Measurements from ENCODE around the gene ABHD12.

Gene ABHD12

DNA sequence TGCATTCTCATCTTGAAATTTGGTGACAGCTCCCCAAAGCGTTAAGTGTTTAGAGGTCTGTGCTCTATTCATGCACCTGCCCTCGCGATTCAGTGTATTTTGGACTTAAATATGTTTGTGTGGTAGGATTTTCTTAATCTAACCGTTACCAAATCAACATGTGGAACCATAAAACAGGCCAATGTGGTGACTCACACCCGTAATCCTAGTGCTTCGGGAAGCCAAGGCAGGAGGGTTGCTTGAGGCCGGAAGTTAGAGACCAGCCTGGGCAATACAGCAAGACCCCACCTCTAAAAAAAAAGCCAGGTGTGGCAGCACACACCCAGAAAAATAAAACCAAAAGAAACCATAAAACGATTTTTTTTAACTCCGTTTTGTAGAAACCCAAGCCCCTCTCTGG is 111.2 kb downstream of the ABHD12 start:
- no peak overlapping the region for H2AK5ac ChIP-seq (ENCODE audit: low read length)
- no peak overlapping the region for H2BK120ac ChIP-seq (ENCODE audit: low read depth, low read length)
- H3K23ac ChIP-seq (ENCODE audit: low read length), result no peak overlapping the region
- H3K4ac ChIP-seq (ENCODE audit: low read depth, low read length), result no peak overlapping the region
- no peak overlapping the region for H4K8ac ChIP-seq (ENCODE audit: low read depth, low read length)
- peaks cover 13% of the 10 kb centered on the region for H3K36me3 ChIP-seq (ENCODE audit: control insufficient read depth, insufficient read depth, low read length)
- no peak overlapping the region for H4K5ac ChIP-seq (ENCODE audit: low read length)
- DNase-seq, result no peak
- no peak overlapping the region for H3K9ac ChIP-seq (ENCODE audit: low read length)
- no peak overlapping the region for H2BK15ac ChIP-seq (replicated peaks; ENCODE audit: low read depth)
- no peak overlapping the region for H3K4me3 ChIP-seq (ENCODE audit: low read length)
- no peak overlapping the region for H2BK5ac ChIP-seq (ENCODE audit: low read length)
- no peak overlapping the region for H3K4me2 ChIP-seq (ENCODE audit: low read length)
- no CpG with 5 or more reads among the region's 9 CpGs for WGBS (ENCODE audit: extremely low coverage, insufficient coverage, low lambda C conversion rate)
- no peaks in the 10 kb centered on the region for H3K79me1 ChIP-seq (ENCODE audit: low read length)
- no peaks in the 10 kb centered on the region for H3K79me2 ChIP-seq (ENCODE audit: control insufficient read depth, insufficient read depth, low read length)
- H3K4me1 ChIP-seq (ENCODE audit: control insufficient read depth, low read depth, low read length), result no peaks in the 10 kb centered on the region
- H3K18ac ChIP-seq (ENCODE audit: low read length), result no peak overlapping the region
- no peaks in the 10 kb centered on the region for H3K27me3 ChIP-seq (ENCODE audit: insufficient read depth, low read length, poor library complexity)
- no peak overlapping the region for H3K56ac ChIP-seq (ENCODE audit: low read length)
- no peak overlapping the region for H3K27ac ChIP-seq (ENCODE audit: low read depth, low read length)

DNA sequence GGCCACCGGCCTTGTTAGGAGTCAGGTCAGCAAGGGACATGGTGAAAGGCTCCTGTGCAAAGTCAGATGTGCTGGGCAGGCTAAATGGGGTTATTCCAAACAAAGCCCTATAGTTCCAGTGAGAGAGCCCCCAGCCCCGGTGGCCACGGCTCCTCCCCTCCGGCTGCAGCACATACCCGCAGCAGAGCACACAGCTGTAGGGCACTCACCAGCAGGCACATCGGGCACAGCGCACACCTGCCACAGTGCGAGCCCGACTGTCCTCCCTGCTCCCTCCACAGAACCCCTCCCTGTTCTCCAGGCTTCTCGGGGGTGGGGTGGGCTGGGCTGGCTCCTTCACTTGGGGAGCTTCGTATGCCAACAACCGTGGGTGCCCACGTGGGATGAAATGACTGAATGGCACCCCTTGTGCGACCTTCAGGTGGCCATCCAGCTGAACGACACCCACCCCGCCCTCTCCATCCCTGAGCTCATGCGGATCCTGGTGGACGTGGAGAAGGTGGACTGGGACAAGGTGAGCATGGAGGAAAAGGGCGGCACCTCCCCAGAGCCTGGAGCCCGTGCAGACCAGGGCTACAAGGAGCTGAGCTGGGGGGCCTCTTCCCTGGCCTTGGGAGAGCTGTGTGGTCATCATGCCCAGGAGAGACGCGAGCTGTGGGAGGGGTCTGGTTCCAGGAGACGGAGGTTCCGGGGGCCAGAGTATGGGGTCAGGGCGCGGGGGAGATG is 111.8 kb downstream of the ABHD12 start:
- no peak overlapping the region for H3K9ac ChIP-seq (ENCODE audit: low read length)
- H3K79me2 ChIP-seq (ENCODE audit: control insufficient read depth, insufficient read depth, low read length), result no peaks in the 10 kb centered on the region
- H3K18ac ChIP-seq (ENCODE audit: low read length), result no peak overlapping the region
- no peak overlapping the region for H3K56ac ChIP-seq (ENCODE audit: low read length)
- H3K36me3 ChIP-seq (ENCODE audit: control insufficient read depth, insufficient read depth, low read length), result peaks cover 10% of the 10 kb centered on the region
- no peak overlapping the region for H2AK5ac ChIP-seq (ENCODE audit: low read length)
- no peak overlapping the region for H2BK5ac ChIP-seq (ENCODE audit: low read length)
- H2BK15ac ChIP-seq (replicated peaks; ENCODE audit: low read depth), result no peak overlapping the region
- no CpG with 5 or more reads among the region's 26 CpGs for WGBS (ENCODE audit: extremely low coverage, insufficient coverage, low lambda C conversion rate)
- no peak overlapping the region for H2BK120ac ChIP-seq (ENCODE audit: low read depth, low read length)
- no peak overlapping the region for H4K8ac ChIP-seq (ENCODE audit: low read depth, low read length)
- H3K27ac ChIP-seq (ENCODE audit: low read depth, low read length), result no peak overlapping the region
- DNase-seq, result no peak
- H3K4me1 ChIP-seq (ENCODE audit: control insufficient read depth, low read depth, low read length), result no peaks in the 10 kb centered on the region
- no peaks in the 10 kb centered on the region for H3K27me3 ChIP-seq (ENCODE audit: insufficient read depth, low read length, poor library complexity)
- H3K4me2 ChIP-seq (ENCODE audit: low read length), result no peak overlapping the region
- H3K4me3 ChIP-seq (ENCODE audit: low read length), result no peak overlapping the region
- no peak overlapping the region for H3K23ac ChIP-seq (ENCODE audit: low read length)
- no peak overlapping the region for H4K5ac ChIP-seq (ENCODE audit: low read length)
- no peaks in the 10 kb centered on the region for H3K79me1 ChIP-seq (ENCODE audit: low read length)
- H3K4ac ChIP-seq (ENCODE audit: low read depth, low read length), result no peak overlapping the region

DNA sequence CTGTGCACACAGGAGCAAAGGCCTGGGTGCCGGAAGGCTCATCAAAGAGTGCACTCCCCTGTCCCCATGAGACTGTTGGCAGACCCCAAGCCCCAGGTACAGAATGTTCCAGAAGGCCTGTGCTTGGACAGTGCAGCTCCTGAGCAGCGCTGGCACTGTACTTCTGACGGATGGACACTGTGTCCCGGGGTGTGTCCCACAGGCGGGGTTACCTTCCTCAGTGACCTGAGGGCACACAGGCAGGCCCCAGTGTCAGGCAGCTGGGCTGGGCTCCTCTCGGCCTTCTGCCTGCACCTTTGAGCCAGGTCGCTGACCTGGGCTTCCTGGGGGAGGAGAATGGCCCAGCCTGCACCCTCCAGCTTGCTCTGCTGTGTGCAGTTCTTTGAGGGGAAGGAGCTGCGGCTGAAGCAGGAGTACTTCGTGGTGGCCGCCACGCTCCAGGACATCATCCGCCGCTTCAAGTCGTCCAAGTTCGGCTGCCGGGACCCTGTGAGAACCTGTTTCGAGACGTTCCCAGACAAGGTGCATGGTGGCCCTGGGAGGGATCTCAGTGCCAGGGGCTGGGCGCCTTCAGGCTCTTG is 112.6 kb downstream of the ABHD12 start:
- no peak overlapping the region for H3K56ac ChIP-seq (ENCODE audit: low read length)
- no peak overlapping the region for H2BK15ac ChIP-seq (replicated peaks; ENCODE audit: low read depth)
- no peak overlapping the region for H3K4ac ChIP-seq (ENCODE audit: low read depth, low read length)
- no peak for DNase-seq
- no CpG with 5 or more reads among the region's 19 CpGs for WGBS (ENCODE audit: extremely low coverage, insufficient coverage, low lambda C conversion rate)
- H3K23ac ChIP-seq (ENCODE audit: low read length), result no peak overlapping the region
- no peak overlapping the region for H2BK120ac ChIP-seq (ENCODE audit: low read depth, low read length)
- H2BK5ac ChIP-seq (ENCODE audit: low read length), result no peak overlapping the region
- no peak overlapping the region for H3K27ac ChIP-seq (ENCODE audit: low read depth, low read length)
- no peak overlapping the region for H3K9ac ChIP-seq (ENCODE audit: low read length)
- no peak overlapping the region for H3K4me2 ChIP-seq (ENCODE audit: low read length)
- no peak overlapping the region for H3K18ac ChIP-seq (ENCODE audit: low read length)
- H3K27me3 ChIP-seq (ENCODE audit: insufficient read depth, low read length, poor library complexity), result no peaks in the 10 kb centered on the region
- H4K5ac ChIP-seq (ENCODE audit: low read length), result no peak overlapping the region
- H3K4me1 ChIP-seq (ENCODE audit: control insufficient read depth, low read depth, low read length), result no peaks in the 10 kb centered on the region
- peaks cover 8% of the 10 kb centered on the region for H3K36me3 ChIP-seq (ENCODE audit: control insufficient read depth, insufficient read depth, low read length)
- no peaks in the 10 kb centered on the region for H3K79me1 ChIP-seq (ENCODE audit: low read length)
- no peak overlapping the region for H3K4me3 ChIP-seq (ENCODE audit: low read length)
- no peaks in the 10 kb centered on the region for H3K79me2 ChIP-seq (ENCODE audit: control insufficient read depth, insufficient read depth, low read length)
- no peak overlapping the region for H4K8ac ChIP-seq (ENCODE audit: low read depth, low read length)
- H2AK5ac ChIP-seq (ENCODE audit: low read length), result no peak overlapping the region

DNA sequence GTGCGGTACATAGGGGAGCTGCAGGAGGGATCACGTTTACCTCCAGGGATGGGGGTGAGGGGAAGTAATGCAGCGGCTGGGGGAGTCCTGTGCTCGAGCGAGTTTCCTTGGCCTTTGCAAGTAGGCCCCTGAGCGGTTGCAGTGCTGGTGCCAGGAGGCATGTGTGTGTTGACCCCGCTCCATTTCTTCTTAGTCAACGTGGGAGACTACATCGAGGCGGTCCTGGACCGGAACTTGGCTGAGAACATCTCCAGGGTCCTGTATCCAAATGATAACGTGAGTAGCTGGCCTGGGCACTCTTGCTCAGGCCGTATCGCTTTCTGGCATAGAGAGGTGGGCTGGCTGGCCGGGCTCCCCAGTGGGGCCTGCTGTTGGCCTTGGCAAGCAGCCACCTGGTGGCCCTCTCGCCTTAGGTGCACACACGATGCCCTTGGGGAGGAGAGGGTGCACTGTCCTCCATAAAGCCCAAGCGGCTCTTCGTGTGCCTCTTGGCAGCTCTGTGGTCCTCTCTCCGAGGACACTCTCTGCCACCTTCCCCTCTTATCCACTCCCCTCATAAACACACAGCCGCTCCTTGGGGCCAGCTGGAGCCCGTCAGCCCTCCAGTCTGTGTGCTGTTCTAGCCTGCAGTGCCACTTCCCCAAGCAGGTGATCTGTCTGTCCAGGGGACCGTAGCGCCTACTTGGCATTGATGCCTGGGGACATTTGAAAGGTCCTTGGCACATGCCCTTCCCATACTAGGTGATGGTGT is 113.4 kb downstream of the ABHD12 start:
- no peak overlapping the region for H3K27ac ChIP-seq (ENCODE audit: low read depth, low read length)
- no peaks in the 10 kb centered on the region for H3K79me2 ChIP-seq (ENCODE audit: control insufficient read depth, insufficient read depth, low read length)
- no peak overlapping the region for H2BK15ac ChIP-seq (replicated peaks; ENCODE audit: low read depth)
- no peak for DNase-seq
- H3K18ac ChIP-seq (ENCODE audit: low read length), result no peak overlapping the region
- H3K4ac ChIP-seq (ENCODE audit: low read depth, low read length), result no peak overlapping the region
- no peaks in the 10 kb centered on the region for H3K4me1 ChIP-seq (ENCODE audit: control insufficient read depth, low read depth, low read length)
- H3K27me3 ChIP-seq (ENCODE audit: insufficient read depth, low read length, poor library complexity), result no peaks in the 10 kb centered on the region
- H3K4me3 ChIP-seq (ENCODE audit: low read length), result no peak overlapping the region
- no peak overlapping the region for H2AK5ac ChIP-seq (ENCODE audit: low read length)
- no peak overlapping the region for H3K56ac ChIP-seq (ENCODE audit: low read length)
- no peak overlapping the region for H2BK5ac ChIP-seq (ENCODE audit: low read length)
- H2BK120ac ChIP-seq (ENCODE audit: low read depth, low read length), result no peak overlapping the region
- no peak overlapping the region for H4K5ac ChIP-seq (ENCODE audit: low read length)
- no peak overlapping the region for H3K9ac ChIP-seq (ENCODE audit: low read length)
- H3K23ac ChIP-seq (ENCODE audit: low read length), result no peak overlapping the region
- no peaks in the 10 kb centered on the region for H3K79me1 ChIP-seq (ENCODE audit: low read length)
- no peak overlapping the region for H3K4me2 ChIP-seq (ENCODE audit: low read length)
- WGBS (ENCODE audit: extremely low coverage, insufficient coverage, low lambda C conversion rate), result no CpG with 5 or more reads among the region's 24 CpGs
- no peak overlapping the region for H4K8ac ChIP-seq (ENCODE audit: low read depth, low read length)
- peaks cover 8% of the 10 kb centered on the region for H3K36me3 ChIP-seq (ENCODE audit: control insufficient read depth, insufficient read depth, low read length)

DNA sequence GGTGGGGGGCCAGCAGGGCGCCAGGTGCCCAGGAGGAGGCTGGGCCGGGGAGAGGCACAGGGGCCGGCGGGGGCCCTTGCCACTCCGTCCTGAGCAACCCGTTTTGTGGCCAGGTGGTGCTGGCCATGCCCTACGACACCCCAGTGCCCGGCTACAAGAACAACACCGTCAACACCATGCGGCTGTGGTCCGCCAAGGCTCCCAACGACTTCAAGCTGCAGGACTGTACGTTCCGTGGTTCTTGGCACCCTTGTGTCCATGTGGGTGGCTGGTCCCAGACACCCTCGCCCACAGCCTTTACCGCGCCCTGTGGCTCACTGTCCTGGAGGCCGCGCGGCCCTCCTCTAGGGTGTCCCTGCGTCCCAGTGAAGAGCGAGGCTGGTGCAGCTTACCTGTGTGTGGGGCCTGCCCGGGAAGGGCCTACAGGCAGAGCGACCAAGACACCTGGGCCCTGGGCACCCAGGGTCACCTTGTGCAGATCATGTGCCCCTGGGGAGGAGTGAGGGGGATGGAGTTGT is 114.0 kb downstream of the ABHD12 start:
- WGBS (ENCODE audit: extremely low coverage, insufficient coverage, low lambda C conversion rate), result no CpG with 5 or more reads among the region's 24 CpGs
- Histone ChIP-seq H3K36me3 (ENCODE audit: control insufficient read depth, insufficient read depth, low read length) (peaks cover 11% of the 10 kb centered on the region), H4K8ac (ENCODE audit: low read depth, low read length) (no peak overlapping the region)

More for the DNA sequence above, 114.0 kb downstream of the ABHD12 start:
- no peak overlapping the region for H3K9ac ChIP-seq (ENCODE audit: low read length)
- no peak overlapping the region for H3K4me3 ChIP-seq (ENCODE audit: low read length)
- H3K23ac ChIP-seq (ENCODE audit: low read length), result no peak overlapping the region
- H3K27me3 ChIP-seq (ENCODE audit: insufficient read depth, low read length, poor library complexity), result no peaks in the 10 kb centered on the region
- H3K18ac ChIP-seq (ENCODE audit: low read length), result no peak overlapping the region
- H2AK5ac ChIP-seq (ENCODE audit: low read length), result no peak overlapping the region
- no peaks in the 10 kb centered on the region for H3K79me1 ChIP-seq (ENCODE audit: low read length)
- no peak overlapping the region for H4K5ac ChIP-seq (ENCODE audit: low read length)
- no peaks in the 10 kb centered on the region for H3K79me2 ChIP-seq (ENCODE audit: control insufficient read depth, insufficient read depth, low read length)
- H3K56ac ChIP-seq (ENCODE audit: low read length), result no peak overlapping the region
- no peak for DNase-seq
- no peak overlapping the region for H3K4ac ChIP-seq (ENCODE audit: low read depth, low read length)
- no peak overlapping the region for H3K27ac ChIP-seq (ENCODE audit: low read depth, low read length)
- no peak overlapping the region for H2BK120ac ChIP-seq (ENCODE audit: low read depth, low read length)
- no peaks in the 10 kb centered on the region for H3K4me1 ChIP-seq (ENCODE audit: control insufficient read depth, low read depth, low read length)
- H2BK5ac ChIP-seq (ENCODE audit: low read length), result no peak overlapping the region
- no peak overlapping the region for H3K4me2 ChIP-seq (ENCODE audit: low read length)
- H2BK15ac ChIP-seq (replicated peaks; ENCODE audit: low read depth), result no peak overlapping the region
